Kidney capillary endothelial cell (primary cell): ENCODE measurements around the gene ZRSR2.
"Not testable (repeated sequence)": the region's sequence is repeated elsewhere in the genome, so short reads cannot be mapped to it uniquely, and the experiment has no call there.

ENCODE experiments used
- DNase-seq: peaks from one replicate; pipeline ENCODE4 v3.0.0-alpha.2; 2018; ENCODE audit warnings: low spot score

Gene ZRSR2

GRCh38 chrX:15797707-15798106 is 7.4 kb downstream of the ZRSR2 start:
- DNase-seq = no peak

DNA sequence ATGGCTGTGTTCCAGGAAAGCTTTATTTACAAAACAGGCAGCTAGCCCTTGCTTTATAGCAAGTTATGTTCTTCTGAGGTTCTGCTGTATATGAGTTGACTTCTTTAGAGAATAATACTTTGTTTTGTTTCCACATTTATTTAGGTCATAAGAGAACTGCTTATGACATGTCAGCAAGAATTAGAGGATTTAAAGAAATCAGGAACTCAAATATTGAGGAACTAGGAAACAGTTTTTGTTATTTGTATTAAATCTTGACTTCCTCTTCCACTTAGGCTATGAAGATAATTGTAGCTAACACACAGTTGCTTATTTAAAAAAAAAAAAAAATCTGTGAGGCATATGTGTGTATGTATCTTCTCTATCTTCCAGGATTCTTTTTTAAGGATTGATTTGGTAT is 14.3 kb downstream of the ZRSR2 start:
- DNase-seq = no peak

DNA sequence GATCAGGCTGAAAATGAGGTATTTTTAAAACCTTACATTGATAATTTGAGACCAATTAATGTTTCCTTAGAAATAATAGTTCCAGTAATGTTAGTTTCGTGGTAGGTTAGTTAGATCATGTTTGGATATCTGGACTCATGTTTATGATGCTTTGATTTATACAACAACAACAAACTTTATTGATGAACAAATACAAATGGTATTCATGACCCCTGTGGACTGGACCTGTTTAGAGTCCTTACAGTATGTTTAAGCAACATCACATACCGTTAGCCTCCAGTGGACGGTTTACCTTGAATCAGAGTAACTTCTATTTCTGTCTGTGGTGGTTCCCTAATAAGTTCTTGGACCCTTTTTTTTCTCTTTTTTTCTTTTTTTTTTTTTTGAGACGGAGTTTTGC is 18.0 kb downstream of the ZRSR2 start:
- DNase-seq = no peak

- DNase-seq = no peak
These were observed 22.1 kb downstream of the ZRSR2 start for GRCh38 chrX:15812192-15812938.

DNA sequence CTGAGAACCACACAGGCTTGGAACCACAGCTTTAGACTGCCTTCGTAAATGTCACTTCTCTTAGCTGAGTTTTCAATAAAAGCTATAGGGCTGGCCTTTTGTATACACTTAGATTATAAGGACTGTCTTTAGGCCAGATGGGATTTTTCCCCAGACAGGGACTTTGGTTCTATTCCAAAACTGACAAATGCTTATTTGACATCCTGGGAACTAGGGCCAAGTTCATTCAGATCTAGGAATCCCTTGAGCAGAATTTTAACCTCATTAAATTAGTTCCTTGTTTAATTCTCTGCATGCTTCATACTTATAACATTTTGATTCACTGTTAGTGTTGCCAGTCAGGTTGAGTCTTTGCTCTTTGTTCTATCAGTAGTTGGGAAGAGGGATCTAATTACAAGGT is 23.1 kb downstream of the ZRSR2 start:
- DNase-seq = no peak

DNA sequence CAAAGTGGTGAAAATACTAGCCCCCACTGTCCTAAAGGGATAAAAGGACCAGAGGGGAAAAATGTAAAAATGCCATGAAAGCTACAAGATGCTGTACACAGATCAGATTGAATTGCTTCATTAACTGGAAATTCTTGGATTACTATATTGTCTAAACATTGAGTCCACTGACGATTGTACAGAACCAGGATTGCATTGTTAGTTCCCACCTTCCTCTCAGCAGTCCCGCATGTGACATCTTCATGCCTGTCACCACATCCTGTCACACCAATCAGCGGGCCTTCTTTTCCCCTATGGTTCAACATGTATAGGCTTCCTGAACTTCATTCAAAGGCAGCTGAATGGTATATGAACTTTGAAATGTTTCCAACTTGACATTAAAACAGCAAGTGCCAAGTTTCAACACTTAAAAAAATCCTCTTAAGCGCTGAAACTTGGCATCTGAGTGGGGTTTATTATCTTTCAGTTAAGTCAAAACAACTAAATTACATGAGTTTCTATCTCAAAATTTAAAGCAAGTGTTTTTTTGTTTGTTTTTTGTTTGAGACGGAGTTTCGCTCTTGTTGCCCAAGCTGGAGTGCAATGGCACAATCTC is 24.6 kb downstream of the ZRSR2 start:
- no peak for DNase-seq

DNA sequence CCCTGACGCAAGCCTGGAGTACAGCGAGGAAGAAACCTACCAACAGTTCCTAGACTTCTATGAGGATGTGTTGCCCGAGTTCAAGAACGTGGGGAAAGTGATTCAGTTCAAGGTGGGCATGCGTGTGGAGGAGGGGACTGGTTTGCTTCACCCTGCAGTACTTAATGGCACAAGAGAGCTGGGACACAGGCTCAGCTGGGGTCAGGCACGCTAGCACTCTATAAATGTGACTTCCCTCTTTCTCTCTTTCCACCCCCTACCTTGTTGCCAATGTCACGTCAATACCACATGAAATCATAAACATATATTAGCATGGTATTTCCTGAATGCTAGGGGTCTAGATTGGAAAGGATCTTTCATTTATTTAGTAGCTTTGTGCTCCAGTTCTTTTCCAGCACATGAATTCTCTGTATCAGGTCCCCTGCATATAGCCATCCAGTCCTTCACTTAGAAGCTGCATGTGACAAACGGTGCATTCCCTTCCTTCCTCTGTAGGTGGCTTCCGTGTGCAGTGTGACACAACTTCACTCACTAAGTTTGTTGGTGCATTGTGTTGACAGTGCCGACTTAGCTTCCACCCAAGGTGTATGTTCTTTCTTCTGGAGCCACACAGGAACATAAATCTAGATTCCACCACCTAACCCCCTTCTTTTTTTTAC is 25.6 kb downstream of the ZRSR2 start:
- DNase-seq = peak; percentile 15

GRCh38 chrX:15816438-15816809 is 26.1 kb downstream of the ZRSR2 start:
- DNase-seq = no peak

DNA sequence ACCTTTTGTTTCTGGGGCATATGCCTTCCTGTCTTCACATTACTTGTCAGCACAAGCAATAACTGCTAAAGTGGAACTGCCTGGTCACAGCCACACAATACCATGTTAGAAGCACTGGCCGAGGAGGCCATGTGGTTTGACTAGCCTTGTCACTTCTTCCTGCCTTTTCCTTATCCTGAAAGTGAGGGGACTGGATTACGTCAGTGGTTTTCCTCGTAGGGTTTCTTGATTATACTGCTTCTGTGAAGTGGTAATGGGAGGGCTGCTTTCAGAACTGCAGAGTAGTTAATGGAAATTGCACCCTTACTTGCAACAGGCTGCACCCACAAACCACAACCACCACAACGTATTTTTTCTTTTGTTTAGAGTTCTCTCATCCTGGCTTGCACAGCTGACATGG is 26.6 kb downstream of the ZRSR2 start:
- DNase-seq = no peak

GRCh38 chrX:15820106-15821073 is 30.1 kb downstream of the ZRSR2 start:
- DNase-seq = no peak

- no peak for DNase-seq
These were observed 32.6 kb downstream of the ZRSR2 start for GRCh38 chrX:15822922-15823321.

- DNase-seq = no peak
These were observed 35.7 kb downstream of the ZRSR2 start for GRCh38 chrX:15825936-15826335.

GRCh38 chrX:15829217-15829616 is 38.9 kb downstream of the ZRSR2 start:
- no peak for DNase-seq

DNA sequence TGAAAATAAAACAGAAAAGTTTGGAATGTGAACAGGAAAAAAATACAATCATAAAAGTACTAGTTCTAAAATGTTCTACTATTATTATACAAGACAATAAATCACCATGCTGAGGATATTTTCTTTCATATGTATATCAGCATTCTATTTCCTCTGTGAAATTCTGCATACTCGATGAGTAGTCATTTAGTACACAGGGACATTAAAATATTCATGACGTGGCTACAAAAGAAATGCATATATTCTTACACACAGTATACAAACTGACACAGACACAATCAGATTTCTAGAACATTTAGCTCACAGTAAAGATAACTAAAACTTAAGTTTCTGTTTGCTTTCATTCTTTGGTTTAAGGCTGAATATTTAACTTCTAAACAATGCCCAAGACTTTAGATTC is 41.1 kb downstream of the ZRSR2 start:
- DNase-seq = not testable (repeated sequence)

GRCh38 chrX:15834053-15834452 is 43.8 kb downstream of the ZRSR2 start:
- no peak for DNase-seq

DNA sequence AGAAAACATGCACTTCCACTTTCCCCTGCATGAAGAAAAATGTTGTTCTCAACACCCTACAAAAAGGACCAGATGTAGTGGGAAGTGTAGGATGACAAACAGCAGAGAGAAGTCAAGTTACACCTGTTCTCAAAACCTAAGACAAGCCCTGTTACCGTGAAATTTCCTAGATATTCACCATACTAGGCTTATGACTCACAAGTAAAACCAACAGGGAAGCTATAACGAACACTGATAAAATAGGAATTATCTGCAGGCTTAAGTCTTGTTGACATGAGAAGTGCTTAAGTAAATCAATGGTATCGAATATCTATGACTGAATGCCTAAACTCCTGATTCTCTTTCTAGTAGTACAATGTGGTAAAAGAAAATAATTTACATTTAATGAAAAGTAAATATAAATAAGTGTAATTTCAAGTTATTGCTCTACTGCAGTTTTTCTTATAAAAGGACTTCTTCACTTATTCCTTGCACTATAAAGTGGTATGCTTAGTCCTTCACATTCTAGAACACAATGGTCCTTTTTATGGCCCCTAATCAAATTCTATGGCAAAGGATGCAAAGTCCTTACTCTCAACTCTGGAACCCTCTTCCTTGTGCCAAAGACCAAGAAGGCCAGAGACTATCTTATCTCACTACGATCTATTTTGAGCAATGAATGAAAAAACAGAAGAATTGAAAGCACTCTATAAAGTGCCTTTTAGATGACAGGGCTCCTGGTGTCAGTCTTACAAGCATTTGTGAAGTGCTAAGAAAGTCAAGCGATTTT is 44.7 kb downstream of the ZRSR2 start:
- DNase-seq = no peak

DNA sequence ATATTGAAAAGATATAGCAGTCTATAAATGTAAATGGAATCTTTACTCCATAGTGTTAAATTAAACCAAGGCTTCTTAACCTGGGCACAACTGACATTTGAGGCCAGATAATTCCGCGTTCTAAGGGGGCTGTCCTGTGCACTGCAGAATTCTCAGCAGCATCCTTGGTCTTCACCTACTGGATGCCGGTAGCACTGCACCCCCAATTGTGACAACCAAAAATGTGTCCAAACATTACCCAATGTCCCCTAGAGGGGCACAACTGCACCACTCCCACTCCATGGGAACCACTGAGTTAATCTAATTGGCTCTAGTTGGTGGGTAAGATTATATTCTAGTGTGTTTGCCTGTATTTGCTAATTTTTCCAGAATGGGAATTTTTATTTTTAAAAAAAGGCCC is 47.7 kb downstream of the ZRSR2 start:
- no peak for DNase-seq

GRCh38 chrX:15841853-15842516 is 51.7 kb downstream of the ZRSR2 start:
- no peak for DNase-seq

- no peak for DNase-seq
These were observed 53.7 kb downstream of the ZRSR2 start for GRCh38 chrX:15843960-15844359.

DNA sequence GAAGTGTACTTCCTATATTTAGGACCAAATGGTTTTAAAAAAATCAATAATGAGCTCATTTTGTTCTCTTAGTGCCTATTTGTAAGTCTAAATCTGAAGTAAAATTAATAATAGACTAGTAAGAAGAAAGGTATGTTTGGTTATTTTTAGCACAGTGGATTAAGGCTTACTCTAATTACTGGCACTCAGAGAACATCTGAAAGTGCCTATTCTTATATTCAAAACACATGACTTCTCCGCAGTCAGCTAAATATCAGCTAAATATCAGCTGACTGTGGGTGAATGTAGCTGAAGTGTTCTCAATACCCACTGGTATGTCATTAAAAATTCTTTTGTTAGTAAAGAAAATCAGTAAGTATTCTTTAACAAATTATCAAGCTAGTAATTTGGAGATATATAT is 58.3 kb downstream of the ZRSR2 start:
- DNase-seq = no peak

GRCh38 chrX:15849555-15849954 is 59.3 kb downstream of the ZRSR2 start:
- peak; percentile 13 for DNase-seq
